ENCODE data around the gene COL20A1.

The COL20A1 gene

DNA sequence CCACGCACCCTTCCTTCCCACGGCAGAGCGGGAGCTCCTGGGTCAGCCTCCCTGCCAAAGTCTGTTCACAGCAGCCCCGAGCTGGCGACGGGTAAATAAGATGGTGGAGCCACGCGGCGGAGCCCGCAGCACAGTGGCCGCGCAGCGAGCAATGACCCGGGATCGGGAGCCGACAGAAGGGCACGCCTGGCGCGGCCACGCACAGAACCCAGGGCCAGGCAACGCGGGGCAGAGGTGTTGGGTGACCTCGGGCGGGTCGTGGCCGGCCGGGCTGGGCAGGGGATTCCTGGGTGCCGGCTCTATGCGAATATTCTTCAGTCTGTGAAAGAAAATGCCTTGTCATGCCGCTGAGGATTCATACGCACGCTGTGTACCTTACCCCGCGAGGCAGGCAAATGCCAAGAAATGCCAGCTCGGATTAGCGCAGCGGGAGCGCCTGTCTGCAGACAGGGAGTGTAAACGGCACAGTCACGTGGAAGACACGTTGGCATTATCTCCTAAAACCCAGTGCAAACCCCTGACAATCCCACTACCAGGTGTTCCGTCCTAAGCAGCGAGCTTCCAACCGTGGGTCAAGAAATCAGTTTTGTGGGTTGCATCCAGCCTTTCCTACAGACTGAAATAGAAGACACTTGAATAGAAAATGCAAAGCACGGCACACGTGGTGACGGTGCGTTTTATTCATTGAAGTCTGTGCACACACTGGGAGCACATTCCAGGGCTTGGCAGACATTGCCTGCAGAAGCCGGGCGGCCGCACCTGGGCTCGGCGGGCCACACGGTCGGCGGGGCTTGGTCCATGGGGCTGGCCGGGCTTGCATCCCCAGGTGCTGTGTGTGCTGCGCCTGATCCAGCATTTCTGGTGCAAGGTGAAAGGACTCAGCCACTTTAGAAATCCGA lies 49.8 kb downstream of the COL20A1 start:
- DNase-seq (ENCODE audit: low read depth): no peak

DNA sequence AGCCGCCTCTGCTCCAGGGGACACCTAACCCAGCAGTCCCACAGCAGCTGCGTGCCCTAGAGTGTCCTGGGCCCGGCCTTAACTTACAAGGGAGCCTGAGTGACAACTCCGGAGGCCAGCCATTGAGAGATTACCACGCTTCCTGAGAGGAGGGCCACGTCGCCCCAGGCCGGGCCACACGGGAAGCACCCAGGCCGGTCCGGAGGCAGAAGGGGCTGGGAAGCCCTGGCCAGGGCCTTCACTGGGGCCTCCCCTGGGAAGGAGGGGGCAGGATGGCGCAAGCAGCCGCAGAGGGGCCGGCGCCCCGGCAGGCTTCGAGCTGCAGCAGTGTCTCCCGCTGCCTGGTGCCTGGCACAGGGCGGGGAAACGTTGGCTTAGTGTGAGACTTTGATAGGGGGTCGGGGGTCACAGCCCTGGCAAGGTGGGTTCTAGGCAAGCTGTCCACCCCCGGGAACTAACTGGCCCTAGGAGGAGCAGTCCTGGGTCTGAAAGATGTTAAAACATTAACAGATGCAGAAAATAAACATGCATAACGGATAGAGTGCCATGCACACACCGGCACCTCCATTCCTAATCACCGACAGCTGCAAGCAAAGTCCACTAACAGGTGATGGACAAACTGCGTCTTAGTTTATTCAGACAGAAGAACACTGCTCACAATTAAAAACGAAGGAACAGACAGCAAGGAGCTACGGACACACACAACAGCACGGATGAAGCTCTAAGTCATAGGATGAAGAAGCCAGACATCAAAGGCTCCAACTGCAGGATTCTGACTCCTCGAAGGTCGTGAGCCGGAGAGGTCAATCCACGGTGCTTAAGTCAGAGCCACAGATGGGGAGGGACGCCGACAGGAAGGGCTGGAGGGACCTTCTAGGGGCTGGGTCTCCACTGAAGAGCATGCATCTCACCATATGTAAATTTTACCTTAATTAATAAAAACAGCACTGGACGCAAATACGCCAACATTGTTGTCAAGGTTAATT lies 50.8 kb downstream of the COL20A1 start:
- no peak for DNase-seq (ENCODE audit: low read depth)
- no peak for TF ChIP-seq MYC (IDR thresholded peaks at IDR 0.05; ENCODE audit: low read depth, low read length)
- H3K4me3 ChIP-seq (ENCODE audit: low read depth, low read length): no peak overlapping the region

More for the DNA sequence above, 49.8 kb downstream of the COL20A1 start:
- TF ChIP-seq MYC (IDR thresholded peaks at IDR 0.05; ENCODE audit: low read depth, low read length) (no peak), POLR2A (IDR thresholded peaks at IDR 0.05; ENCODE audit: extremely low read depth, insufficient read length) (no peak)
- TF ChIP-seq, protein P1, sequence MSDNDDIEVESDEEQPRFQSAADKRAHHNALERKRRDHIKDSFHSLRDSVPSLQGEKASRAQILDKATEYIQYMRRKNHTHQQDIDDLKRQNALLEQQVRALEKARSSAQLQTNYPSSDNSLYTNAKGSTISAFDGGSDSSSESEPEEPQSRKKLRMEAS (IDR thresholded peaks at IDR 0.05; ENCODE audit: low read depth, low read length): no peak
- no peak overlapping the region for H3K4me3 ChIP-seq (ENCODE audit: low read depth, low read length)

DNA sequence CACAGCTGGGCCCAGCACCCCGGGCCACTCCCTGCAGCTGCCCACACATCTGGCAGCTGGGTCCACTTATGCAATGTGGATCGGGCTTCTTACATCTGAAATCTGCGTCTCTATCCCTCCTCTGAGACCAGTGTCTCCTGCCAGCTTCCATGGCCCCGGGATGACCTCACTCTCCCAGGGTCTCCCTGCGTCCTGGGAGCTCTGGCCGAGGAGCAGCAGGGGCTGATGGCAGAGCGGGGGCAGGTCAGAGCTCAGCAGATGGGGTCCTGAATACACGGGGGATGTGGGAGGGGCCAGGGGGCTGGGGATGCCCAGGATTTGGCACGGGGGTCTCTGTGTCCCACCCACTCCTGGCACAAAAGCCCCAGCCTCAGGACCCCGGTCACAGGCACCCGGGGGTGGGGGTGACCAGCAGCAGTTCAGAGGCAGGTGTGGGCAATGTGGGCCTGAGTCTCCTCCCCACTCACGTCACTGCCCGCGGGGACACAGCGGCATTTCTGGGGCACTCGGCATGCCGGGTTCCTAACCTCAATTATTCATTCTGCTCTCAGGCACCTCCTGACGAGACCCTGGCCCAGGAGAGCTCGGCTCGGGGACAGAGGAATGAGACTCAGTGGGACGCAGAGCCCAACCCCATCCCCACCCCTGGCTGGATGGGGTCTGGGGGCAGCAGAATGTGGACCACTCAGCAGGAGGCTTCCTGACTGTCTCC lies 51.8 kb downstream of the COL20A1 start:
- no peak for DNase-seq (ENCODE audit: low read depth)
- TF ChIP-seq POLR2A (IDR thresholded peaks at IDR 0.05; ENCODE audit: extremely low read depth, insufficient read length): no peak
- TF ChIP-seq, protein P1 (IDR thresholded peaks at IDR 0.05; ENCODE audit: low read depth, low read length): no peak
- no peak for TF ChIP-seq MYC (IDR thresholded peaks at IDR 0.05; ENCODE audit: low read depth, low read length)
- TF ChIP-seq, protein P2, sequence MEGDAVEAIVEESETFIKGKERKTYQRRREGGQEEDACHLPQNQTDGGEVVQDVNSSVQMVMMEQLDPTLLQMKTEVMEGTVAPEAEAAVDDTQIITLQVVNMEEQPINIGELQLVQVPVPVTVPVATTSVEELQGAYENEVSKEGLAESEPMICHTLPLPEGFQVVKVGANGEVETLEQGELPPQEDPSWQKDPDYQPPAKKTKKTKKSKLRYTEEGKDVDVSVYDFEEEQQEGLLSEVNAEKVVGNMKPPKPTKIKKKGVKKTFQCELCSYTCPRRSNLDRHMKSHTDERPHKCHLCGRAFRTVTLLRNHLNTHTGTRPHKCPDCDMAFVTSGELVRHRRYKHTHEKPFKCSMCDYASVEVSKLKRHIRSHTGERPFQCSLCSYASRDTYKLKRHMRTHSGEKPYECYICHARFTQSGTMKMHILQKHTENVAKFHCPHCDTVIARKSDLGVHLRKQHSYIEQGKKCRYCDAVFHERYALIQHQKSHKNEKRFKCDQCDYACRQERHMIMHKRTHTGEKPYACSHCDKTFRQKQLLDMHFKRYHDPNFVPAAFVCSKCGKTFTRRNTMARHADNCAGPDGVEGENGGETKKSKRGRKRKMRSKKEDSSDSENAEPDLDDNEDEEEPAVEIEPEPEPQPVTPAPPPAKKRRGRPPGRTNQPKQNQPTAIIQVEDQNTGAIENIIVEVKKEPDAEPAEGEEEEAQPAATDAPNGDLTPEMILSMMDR (IDR thresholded peaks at IDR 0.05; ENCODE audit: low read depth, low read length): no peak
- H3K4me3 ChIP-seq (ENCODE audit: low read depth, low read length): no peak overlapping the region

DNA sequence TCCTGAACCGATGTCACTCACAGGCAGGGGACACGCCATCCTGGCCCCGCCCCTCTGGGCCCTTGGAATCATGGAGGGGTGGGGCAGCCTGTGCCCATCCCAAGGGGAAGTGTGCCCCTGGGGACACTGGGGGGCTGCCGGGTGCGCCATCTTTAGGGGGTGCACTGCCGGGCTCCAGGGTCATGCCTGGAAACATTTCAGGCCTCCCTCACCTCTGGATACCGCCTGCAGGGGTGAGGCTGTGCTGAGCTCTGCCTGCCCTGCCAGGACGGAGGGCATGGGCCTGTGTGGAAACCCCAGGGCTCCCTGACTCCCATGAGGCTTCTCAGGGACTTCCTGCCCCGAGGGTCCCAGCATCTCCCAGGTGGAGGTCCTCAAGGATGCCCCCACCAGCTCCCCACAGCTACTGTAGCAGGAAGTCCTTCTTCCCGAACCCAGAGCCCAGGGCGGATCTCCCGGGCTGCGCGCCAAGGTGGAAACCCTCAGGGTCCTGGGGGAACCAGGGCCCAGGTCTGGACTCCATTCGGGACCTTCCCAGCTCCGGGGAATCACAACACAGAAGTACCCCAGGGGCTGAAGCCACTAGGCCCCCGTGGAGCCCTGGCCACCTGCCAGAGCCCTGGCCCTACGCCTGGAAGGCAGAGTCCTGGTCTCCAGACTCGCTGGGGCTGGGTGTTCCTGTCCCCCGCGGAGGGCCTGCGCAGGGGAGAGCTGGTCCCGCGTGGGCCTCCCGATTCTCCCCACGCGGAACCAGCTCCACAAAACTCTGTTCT lies 52.5 kb downstream of the COL20A1 start:
- no peak for DNase-seq (ENCODE audit: low read depth)
- no peak overlapping the region for H3K4me3 ChIP-seq (ENCODE audit: low read depth, low read length)
- TF ChIP-seq POLR2A (IDR thresholded peaks at IDR 0.05; ENCODE audit: extremely low read depth, insufficient read length): no peak

DNA sequence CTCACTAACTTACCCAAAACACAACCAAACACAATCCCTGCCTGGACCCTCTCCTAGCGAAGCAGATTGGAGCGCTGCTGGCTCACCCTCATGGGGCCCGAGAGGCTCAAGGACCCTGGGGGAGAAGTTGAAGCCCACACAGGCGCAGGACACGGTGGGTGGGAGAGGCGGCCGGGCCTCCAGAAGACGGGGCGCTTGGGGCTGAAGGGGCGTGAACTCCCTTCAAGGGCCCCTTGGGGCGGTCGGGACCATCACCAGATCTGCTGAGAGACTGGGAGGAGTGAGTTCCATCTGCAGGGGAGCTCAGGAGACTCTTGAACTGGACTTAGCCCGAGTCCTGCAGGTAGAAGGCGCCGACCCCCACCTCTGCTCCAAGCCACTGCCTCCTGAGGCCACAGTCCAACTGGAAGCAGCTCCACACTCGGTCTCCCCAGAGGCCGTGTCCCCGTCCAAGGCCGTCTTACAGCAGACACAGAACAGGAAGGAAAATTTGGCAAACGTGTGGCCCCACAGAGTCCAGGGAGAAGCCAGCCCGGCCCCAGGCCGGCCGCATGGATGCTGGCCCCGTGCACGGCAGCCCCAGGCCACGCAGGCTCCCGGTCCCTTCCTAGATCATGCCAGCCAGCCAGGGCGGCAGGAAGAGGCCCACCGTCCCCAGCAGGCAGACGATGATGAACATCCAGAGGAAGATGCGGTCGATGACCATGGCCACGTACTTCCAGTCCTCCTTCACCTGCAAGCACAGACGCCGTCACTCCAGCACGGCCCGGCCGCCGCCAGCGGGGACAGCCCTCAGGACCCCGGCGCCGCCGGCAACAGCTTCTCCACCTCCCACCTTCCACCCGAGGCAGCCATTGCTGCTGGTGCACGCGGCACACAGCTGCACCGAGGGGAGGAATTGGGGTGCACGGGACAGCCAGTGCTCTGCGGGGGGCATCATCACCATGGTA lies 53.4 kb downstream of the COL20A1 start:
- TF ChIP-seq, protein P2 (IDR thresholded peaks at IDR 0.05; ENCODE audit: low read depth, low read length): no peak
- TF ChIP-seq MYC (IDR thresholded peaks at IDR 0.05; ENCODE audit: low read depth, low read length) (no peak), POLR2A (IDR thresholded peaks at IDR 0.05; ENCODE audit: extremely low read depth, insufficient read length) (no peak)
- TF ChIP-seq, protein P1 (IDR thresholded peaks at IDR 0.05; ENCODE audit: low read depth, low read length): no peak
- H3K4me3 ChIP-seq (ENCODE audit: low read depth, low read length): no peak overlapping the region
- no peak for DNase-seq (ENCODE audit: low read depth)

DNA sequence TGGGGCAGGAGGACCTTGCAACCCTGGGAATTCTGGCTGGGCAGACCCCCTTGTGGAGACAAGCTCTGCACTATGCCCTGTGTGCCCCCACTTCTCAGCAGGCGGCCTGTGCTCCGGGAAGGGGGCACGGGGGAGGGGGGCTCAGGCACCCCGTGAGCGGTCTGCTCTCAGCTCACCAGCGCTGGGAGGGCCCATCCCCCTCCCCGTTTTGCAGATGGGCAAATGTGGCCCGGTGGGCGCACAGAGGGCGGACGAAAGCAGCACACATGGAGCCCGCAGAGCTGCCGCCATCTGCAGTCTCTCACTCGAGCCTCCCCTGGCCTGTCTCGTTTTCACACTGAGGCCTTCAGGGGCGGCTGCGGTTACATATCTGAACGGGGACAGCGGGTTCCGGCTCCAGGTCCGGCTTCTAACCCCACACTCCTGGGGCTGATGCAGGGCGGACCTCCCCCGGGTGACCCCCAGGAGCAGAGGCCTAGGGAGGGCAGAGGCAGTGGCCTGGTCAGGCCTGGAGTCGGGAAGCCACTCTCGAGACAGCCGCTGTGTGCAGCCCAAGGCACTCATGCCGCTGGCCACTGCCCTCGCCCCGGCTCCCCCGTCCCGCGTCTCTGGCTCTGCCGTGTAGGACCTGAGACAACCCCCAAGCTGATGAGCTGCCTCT lies 54.2 kb downstream of the COL20A1 start:
- TF ChIP-seq, protein P2 (IDR thresholded peaks at IDR 0.05; ENCODE audit: low read depth, low read length): no peak
- TF ChIP-seq POLR2A (IDR thresholded peaks at IDR 0.05; ENCODE audit: extremely low read depth, insufficient read length) (no peak), MYC (IDR thresholded peaks at IDR 0.05; ENCODE audit: low read depth, low read length) (no peak)
- TF ChIP-seq, protein P1 (IDR thresholded peaks at IDR 0.05; ENCODE audit: low read depth, low read length): no peak
- DNase-seq (ENCODE audit: low read depth): no peak
- no peak overlapping the region for H3K4me3 ChIP-seq (ENCODE audit: low read depth, low read length)

Data from NB4 (cell line).